ENCODE results near the gene ARF3.

ARF3 gene

DNA sequence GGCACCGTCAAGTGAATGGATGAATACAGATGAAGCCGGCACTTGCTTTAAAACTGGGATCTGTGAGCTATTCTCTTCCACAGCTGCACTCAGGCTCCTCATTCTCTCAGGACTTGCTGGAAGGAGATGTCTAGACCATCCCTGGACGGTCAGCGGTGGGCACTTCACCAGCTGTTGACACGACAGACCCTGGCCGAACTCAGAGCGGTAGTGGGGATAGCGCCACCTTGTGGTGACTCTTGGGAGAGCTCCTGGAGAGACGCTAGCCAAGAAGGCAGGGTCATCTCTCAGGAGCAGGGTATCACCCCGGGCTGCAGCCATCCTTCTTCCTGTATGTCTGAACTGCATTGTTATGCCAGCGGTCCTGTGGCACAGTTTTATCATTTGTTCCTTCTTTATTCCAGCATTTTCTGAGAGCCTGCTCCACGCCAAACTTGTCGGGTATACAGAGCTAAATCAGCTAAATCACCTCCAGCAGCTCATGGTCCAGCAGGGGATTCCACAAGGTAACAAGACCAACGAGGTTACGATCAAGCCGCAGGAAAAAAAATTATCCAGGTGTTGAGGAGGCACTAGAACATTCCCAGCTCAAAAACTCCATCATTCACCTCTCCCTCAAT is 30.9 kb upstream of the ARF3 start:
- H3K36me3 Mint-ChIP-seq (ENCODE audit: low read depth) = no peaks in the 10 kb centered on the region
- H3K27me3 Mint-ChIP-seq (ENCODE audit: low read depth) = peaks cover 81% of the 10 kb centered on the region
- peaks cover 9% of the 10 kb centered on the region for H3K4me1 Mint-ChIP-seq (ENCODE audit: low read depth)
- no peaks in the 10 kb centered on the region for H3K9me3 Mint-ChIP-seq
- H3K27ac Mint-ChIP-seq = no peak overlapping the region
- no peak overlapping the region for H3K4me3 Mint-ChIP-seq

DNA sequence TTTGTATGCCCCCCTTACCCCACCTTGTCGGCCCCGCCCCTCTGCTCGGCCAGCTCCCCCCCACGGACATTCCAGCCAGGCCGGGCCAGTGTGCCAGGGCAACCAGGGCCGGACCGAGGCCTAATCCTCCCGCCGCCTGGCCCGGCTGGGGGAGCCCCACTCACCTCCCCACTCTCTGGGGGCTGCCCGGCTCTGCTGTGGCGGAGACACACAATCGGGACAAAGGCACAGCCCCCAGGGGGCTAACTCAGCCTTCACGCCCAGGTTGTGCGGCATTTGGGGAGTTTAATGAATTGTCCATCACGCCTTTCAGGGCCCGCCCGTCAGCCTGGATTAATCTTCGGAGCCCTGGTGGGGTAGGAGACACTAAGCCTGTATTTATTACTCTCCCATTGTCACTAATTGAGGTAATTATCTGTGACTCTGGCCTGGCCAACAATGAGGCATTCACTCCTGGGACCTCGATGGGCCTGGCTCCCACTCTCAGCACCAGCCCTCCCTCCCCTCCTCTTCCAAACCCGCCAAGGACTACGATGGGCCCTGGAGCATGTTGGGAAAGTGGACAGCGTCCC is 29.5 kb upstream of the ARF3 start:
- no peaks in the 10 kb centered on the region for H3K36me3 Mint-ChIP-seq (ENCODE audit: low read depth)

DNA sequence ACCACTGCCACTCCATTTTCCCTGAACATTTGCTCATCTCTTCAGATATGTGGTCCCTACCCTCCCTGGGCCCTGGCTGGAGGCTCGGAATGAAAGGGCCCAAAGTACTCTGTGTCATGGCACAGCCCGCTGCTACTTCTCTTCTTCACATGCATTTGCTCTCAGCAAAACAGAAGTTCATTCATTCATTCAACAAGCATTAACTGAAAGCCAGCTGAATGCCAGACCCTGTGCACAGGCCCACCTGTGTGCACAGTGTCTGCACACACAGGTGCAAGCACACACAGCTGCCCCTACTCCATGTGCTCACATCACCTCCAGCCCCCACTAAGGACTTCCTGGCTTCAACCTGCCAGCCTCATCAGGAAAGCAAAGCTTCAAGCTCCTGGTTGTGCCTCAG is 28.6 kb upstream of the ARF3 start:
- Mint-ChIP-seq H3K27me3 (ENCODE audit: low read depth) (peaks cover 93% of the 10 kb centered on the region), H3K4me1 (ENCODE audit: low read depth) (peaks cover 27% of the 10 kb centered on the region), H3K9me3 (no peaks in the 10 kb centered on the region), H3K27ac (no peak overlapping the region), H3K36me3 (ENCODE audit: low read depth) (no peaks in the 10 kb centered on the region), H3K4me3 (no peak overlapping the region)

More for the DNA sequence above, 29.5 kb upstream of the ARF3 start:
- Mint-ChIP-seq H3K27me3 (ENCODE audit: low read depth) (peaks cover 86% of the 10 kb centered on the region), H3K4me3 (no peak overlapping the region), H3K27ac (no peak overlapping the region), H3K9me3 (no peaks in the 10 kb centered on the region), H3K4me1 (ENCODE audit: low read depth) (peaks cover 19% of the 10 kb centered on the region)

DNA sequence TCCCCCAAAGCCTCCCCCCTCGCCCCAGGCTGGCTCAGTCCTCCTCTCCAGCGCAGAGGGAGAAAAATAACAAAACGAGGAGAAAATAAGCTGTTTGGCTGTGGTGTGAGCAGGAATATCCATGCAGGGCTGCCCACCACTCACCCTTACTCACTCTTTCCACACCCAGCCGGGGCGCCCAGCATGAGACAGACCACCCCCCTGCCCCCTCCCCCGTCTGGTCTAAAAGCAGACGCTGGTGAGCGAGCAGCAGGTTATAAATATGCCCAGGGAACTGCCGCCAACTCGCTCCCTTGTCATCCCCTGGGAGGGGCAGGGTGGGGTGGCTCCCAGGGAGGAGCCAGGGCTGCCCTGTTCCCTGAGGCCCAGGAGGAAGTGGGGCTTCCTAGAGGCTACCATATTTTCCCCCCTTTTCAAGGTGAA is 28.2 kb upstream of the ARF3 start:
- Mint-ChIP-seq H3K36me3 (ENCODE audit: low read depth) (no peaks in the 10 kb centered on the region), H3K27me3 (ENCODE audit: low read depth) (peaks cover 93% of the 10 kb centered on the region), H3K4me1 (ENCODE audit: low read depth) (peaks cover 29% of the 10 kb centered on the region), H3K27ac (no peak overlapping the region), H3K9me3 (no peaks in the 10 kb centered on the region), H3K4me3 (no peak overlapping the region)

DNA sequence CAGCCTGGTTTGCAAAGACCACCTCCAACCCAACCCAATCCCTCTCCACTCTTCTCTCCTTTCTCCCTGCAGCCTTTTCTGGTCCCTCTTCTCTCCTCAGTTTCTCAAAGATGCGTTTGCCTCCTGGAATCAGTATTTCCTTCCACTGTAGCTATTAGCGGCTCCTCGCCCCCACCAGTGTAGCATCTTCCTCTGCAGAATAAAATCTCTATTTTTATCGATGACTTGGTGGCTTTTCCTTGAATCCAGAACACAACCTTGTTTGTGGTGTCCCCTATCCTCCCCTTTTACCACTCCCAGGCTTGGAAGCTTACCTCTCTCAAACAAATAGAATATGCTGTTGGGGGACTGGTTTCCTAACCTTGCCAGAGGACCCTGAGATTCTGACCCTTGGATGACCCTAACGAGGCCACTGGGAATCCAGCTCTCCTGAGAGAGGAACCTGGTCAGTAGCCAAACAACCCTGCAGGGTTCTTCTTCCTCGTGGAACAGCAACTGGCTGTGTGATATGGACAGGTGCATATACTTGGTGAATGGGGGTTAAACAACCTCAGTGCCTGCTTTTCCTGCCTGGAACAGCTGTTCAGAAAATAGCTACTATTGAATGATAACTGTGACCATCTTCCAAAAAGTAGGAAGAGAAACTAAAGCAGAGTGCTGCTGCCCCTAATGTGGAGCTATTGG is 25.3 kb upstream of the ARF3 start:
- no peaks in the 10 kb centered on the region for H3K36me3 Mint-ChIP-seq (ENCODE audit: low read depth)
- H3K27me3 Mint-ChIP-seq (ENCODE audit: low read depth) = peaks cover 93% of the 10 kb centered on the region
- H3K4me3 Mint-ChIP-seq = peak overlapping the region; percentile 84
- H3K9me3 Mint-ChIP-seq = no peaks in the 10 kb centered on the region
- peaks cover 41% of the 10 kb centered on the region for H3K4me1 Mint-ChIP-seq (ENCODE audit: low read depth)
- peak overlapping the region; percentile 39 for H3K27ac Mint-ChIP-seq

DNA sequence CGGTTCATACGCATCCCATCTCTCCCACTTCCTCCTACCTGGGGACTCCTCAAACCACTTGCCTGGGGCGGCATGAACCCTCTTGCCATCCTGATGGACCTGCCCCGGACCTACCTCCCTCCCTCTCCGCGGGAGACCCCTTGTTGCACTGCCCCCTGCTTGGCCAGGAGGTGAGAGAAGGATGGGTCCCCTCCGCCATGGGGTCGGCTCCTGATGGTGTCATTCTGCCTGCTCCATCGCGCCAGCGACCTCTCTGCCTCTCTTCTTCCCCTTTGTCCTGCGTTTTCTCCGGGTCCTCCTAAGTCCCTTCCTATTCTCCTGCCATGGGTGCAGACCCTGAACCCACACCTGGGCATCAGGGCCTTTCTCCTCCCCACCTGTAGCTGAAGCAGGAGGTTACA is 24.5 kb upstream of the ARF3 start:
- Mint-ChIP-seq H3K27ac (peak overlapping the region; percentile 39), H3K9me3 (no peaks in the 10 kb centered on the region), H3K27me3 (ENCODE audit: low read depth) (peaks cover 93% of the 10 kb centered on the region), H3K4me1 (ENCODE audit: low read depth) (peaks cover 44% of the 10 kb centered on the region), H3K36me3 (ENCODE audit: low read depth) (no peaks in the 10 kb centered on the region), H3K4me3 (peak overlapping the region; percentile 84)

DNA sequence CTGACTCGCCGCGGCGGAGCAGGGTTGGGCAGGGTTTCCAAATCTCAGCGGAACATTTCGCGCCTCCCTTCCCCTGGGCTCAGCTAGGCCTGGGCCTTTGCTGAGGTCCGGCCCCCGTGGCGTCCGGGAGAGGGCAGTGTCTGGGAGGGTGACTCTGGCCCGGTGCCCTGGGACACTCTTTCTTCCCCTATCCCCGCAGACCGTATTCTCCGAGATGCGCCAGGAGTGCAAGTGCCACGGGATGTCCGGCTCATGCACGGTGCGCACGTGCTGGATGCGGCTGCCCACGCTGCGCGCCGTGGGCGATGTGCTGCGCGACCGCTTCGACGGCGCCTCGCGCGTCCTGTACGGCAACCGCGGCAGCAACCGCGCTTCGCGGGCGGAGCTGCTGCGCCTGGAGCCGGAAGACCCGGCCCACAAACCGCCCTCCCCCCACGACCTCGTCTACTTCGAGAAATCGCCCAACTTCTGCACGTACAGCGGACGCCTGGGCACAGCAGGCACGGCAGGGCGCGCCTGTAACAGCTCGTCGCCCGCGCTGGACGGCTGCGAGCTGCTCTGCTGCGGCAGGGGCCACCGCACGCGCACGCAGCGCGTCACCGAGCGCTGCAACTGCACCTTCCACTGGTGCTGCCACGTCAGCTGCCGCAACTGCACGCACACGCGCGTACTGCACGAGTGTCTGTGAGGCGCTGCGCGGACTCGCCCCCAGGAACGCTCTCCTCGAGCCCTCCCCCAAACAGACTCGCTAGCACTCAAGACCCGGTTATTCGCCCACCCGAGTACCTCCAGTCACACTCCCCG is 23.9 kb upstream of the ARF3 start:
- H3K9me3 Mint-ChIP-seq = no peaks in the 10 kb centered on the region
- peak overlapping the region; percentile 70 for H3K27ac Mint-ChIP-seq
- H3K4me1 Mint-ChIP-seq (ENCODE audit: low read depth) = peaks cover 44% of the 10 kb centered on the region
- H3K4me3 Mint-ChIP-seq = peak overlapping the region; percentile 84
- H3K36me3 Mint-ChIP-seq (ENCODE audit: low read depth) = no peaks in the 10 kb centered on the region
- peaks cover 96% of the 10 kb centered on the region for H3K27me3 Mint-ChIP-seq (ENCODE audit: low read depth)

DNA sequence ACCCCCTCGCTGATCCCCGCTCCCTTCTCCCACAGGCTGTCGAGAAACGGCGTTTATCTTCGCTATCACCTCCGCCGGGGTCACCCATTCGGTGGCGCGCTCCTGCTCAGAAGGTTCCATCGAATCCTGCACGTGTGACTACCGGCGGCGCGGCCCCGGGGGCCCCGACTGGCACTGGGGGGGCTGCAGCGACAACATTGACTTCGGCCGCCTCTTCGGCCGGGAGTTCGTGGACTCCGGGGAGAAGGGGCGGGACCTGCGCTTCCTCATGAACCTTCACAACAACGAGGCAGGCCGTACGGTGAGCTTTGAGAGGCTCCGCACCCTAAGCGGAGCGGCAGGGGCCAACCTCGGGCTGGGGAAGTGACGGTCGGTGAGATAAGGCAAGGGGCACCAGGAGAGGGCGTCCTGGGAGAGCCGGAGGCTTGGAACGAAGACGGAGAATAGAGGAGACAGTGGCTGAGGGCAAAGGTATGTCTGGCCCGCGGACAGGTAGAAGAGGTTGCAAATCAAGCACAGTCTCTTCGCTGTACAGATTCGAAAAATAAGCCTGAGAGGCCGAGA is 23.2 kb upstream of the ARF3 start:
- H3K9me3 Mint-ChIP-seq = no peaks in the 10 kb centered on the region
- peaks cover 96% of the 10 kb centered on the region for H3K27me3 Mint-ChIP-seq (ENCODE audit: low read depth)
- peak overlapping the region; percentile 84 for H3K4me3 Mint-ChIP-seq
- H3K27ac Mint-ChIP-seq = peak overlapping the region; percentile 70
- H3K36me3 Mint-ChIP-seq (ENCODE audit: low read depth) = no peaks in the 10 kb centered on the region
- H3K4me1 Mint-ChIP-seq (ENCODE audit: low read depth) = peaks cover 44% of the 10 kb centered on the region

DNA sequence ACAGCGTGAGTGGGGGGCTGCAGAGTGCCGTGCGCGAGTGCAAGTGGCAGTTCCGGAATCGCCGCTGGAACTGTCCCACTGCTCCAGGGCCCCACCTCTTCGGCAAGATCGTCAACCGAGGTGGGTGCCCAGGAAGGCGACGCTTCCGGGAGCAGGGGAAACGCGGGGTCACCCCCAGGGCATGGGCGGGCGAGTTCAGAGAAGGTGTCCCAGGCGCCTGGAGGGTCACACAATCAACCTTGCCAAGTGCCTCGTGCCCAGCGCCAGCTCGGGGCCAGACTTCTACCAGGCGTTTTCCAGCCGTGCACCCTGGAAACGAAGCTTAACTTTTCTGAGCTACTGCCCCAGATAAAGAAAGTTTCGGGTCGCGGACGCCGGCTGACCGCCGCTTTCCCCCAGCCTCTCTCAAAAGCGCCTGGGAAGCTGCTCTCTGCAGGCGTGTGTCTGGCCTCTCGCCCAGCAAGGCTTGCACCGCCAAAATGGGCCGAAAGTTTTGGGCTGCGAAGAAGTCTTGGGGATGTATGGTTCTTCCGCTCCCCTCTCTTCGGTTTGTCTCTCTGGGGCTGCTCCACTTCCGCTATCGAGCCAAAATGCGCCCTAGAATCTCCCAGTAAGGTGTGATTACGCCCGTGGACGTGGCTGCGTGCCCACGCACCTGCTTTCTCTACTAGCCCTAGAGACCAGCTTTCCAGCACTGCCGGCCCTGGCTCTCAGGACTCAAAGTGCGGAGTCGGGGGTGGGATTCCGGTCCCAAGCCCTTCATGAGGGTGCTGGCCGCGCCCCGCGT is 22.5 kb upstream of the ARF3 start:
- Mint-ChIP-seq H3K36me3 (ENCODE audit: low read depth) (no peaks in the 10 kb centered on the region), H3K4me3 (peak overlapping the region; percentile 84), H3K4me1 (ENCODE audit: low read depth) (peaks cover 44% of the 10 kb centered on the region), H3K27me3 (ENCODE audit: low read depth) (peaks cover 96% of the 10 kb centered on the region), H3K27ac (peak overlapping the region; percentile 42), H3K9me3 (no peaks in the 10 kb centered on the region)

DNA sequence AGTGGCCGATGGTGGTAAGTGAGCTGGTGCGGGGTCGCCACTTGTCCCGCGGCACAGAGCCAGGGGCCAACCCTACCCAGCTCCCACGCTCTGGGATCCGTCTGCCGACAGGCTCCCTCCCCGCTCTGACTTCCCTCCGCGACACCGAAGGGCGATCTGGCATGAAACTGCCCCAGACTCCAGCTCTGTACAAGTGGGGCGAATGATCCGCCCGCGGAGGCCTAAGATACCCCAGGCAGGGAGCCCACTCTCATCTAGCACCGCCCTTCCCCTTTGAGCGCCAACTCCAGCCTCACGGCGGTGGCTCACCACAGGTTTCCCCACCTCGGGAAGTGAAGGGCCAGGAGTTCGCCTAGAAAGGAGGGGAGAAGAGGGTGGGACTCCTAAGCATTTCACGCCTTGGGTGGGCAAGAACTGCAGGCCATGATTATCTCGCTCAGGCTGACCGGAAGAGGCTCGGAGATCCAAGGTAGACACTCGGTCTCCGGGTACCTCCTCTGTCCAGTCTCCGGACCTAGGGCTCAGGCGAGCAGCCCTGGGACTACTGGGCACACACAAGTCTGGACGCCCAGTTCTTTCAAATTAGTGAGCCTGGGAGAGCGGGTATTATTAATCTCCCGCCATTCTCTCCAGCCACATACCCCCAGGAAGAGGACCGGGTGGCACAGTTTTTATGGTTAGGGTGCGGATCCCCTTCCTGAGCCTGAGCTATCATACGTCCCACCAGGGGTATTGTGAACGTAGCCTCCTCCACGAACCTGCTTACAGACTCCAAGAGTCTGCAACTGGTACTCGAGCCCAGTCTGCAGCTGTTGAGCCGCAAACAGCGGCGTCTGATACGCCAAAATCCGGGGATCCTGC is 21.7 kb upstream of the ARF3 start:
- Mint-ChIP-seq H3K27ac (peak overlapping the region; percentile 39), H3K36me3 (ENCODE audit: low read depth) (no peaks in the 10 kb centered on the region), H3K4me3 (peak overlapping the region; percentile 84), H3K27me3 (ENCODE audit: low read depth) (peaks cover 96% of the 10 kb centered on the region), H3K4me1 (ENCODE audit: low read depth) (peaks cover 44% of the 10 kb centered on the region), H3K9me3 (no peaks in the 10 kb centered on the region)

DNA sequence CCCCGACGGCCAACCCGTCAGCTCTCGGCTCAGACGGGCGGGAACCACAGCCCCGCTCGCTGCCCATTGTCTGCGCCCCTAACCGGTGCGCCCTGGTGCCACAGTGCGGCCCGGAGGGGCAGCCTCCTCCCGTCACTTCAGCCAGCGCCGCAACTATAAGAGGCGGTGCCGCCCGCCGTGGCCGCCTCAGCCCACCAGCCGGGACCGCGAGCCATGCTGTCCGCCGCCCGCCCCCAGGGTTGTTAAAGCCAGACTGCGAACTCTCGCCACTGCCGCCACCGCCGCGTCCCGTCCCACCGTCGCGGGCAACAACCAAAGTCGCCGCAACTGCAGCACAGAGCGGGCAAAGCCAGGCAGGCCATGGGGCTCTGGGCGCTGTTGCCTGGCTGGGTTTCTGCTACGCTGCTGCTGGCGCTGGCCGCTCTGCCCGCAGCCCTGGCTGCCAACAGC is 21.0 kb upstream of the ARF3 start, which contains the start of gene WNT1:
Gene WNT1 (plus strand): TSS at position 32 of the 450 bp plus-strand sequence. CDS start 329 bp downstream, at position 361.
- peak within 1 kb of the TSS; percentile 46 for H3K27ac Mint-ChIP-seq
- H3K4me3 Mint-ChIP-seq = peak within 1 kb of the TSS; percentile 84
- H3K9me3 Mint-ChIP-seq = no peaks in the 10 kb centered on the region
- no peaks in the 10 kb centered on the region for H3K36me3 Mint-ChIP-seq (ENCODE audit: low read depth)
- peaks cover 44% of the 10 kb centered on the region for H3K4me1 Mint-ChIP-seq (ENCODE audit: low read depth)
- peaks cover 96% of the 10 kb centered on the region for H3K27me3 Mint-ChIP-seq (ENCODE audit: low read depth)

DNA sequence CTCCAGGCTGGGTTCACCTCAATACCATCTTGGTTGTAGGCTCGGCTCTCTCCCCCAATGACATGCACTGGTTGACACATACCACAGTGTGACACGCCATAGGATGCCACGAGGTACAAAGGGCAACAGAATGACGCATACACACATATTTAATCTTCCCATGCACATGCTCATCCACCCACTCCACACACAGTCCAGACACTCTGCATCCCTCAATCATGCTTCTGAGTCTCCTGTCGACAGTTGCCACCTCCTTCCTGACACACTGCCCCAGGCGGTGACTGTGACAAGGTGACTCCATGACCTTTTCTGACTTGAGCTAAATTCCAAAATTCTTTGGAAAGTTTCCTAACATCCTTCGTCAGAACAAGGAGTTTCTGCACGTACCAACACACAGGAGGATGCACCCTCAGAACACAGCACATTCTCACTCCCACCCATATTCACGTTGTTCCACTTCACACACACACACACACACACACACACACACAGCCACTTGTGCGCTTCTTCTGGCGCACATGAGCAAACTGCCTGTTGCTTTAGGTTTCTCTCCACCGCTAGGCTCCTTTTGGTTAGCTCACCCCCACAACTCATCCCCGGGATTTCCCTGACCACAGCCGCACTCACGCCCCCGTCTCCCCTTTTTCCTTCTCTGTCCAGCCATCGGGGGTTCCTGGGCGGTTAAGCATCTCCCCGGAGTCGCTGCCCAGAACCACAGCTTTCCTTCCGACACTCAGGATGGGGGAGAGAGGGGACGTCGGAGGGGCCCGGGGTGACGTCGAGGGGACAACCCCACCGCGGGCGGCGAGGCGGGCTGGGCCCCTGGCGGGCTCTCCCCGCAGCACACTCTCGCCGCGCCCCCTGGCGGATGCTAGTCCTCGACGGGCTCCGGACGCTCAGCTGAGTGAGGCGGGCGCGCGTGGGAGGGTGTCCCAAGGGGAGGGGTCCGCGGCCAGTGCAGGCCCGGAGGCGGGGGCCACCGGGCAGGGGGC is 20.3 kb upstream of the ARF3 start:
- peaks cover 96% of the 10 kb centered on the region for H3K27me3 Mint-ChIP-seq (ENCODE audit: low read depth)
- peak overlapping the region; percentile 46 for H3K27ac Mint-ChIP-seq
- peak overlapping the region; percentile 45 for H3K4me3 Mint-ChIP-seq
- H3K4me1 Mint-ChIP-seq (ENCODE audit: low read depth) = peaks cover 44% of the 10 kb centered on the region
- no peaks in the 10 kb centered on the region for H3K36me3 Mint-ChIP-seq (ENCODE audit: low read depth)
- no peaks in the 10 kb centered on the region for H3K9me3 Mint-ChIP-seq

All from T-helper 1 cell treated with Interleukin-12 subunit alpha and Interleukin-12 subunit beta and Interleukin-4 antibody, amounts not matched to agents 30 μg/mL and 1 μg/mL, for 36 hours (primary cell).